CD4-positive, alpha-beta T cell treated with Interleukin-4 for 1 hour (primary cell): ENCODE measurements around the gene C1orf226.
"Not testable (repeated sequence)": the region's sequence is repeated elsewhere in the genome, so short reads cannot be mapped to it uniquely, and the experiment has no call there.

Experiments used
- DNase-seq, 2 donors: peaks; one replicate each; pipeline ENCODE4 v3.0.0-alpha.2; 2020 to 2022

The C1orf226 gene

GRCh38 chr1:162416909-162417308 lies 35.4 kb downstream of the C1orf226 start:
- no peak for DNase-seq

DNA sequence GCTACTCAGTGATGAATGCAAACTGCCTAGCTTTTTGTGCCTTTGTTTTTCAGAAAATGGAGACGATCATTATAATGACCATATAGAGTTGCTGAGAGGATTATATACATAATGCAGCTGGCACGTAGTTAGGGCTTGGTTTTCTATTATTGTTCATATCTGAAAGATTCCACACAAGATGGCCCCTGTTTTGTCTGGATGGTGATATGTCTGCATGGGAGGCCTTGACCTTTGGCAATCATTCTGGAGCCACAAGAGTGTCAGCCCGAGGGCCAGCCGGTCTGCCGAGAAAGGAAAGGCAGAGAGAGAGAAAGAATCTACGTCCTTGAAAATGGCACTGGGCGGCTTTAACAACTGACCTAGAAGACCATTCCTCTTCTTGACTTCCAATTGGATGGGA lies 36.1 kb downstream of the C1orf226 start:
- DNase-seq, result no peak

DNA sequence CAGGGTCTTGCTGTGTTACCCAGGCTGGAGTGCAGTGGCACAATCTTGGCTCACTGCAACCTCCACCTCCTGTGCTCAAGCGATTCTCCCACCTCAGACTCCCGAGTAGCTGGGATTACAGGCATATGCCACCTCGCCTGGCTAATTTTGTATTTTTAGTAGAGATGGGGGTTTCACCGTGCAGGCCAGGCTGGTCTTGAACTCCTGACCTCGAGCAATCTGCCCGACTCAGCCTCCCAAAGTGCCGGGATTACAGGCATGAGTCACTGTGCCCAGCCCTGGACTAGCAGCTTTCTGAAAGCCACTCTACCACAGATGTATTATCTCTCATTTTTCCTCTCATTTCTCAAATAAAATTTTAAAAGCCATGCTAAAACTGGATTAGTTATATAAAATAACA lies 37.1 kb downstream of the C1orf226 start:
- DNase-seq, result not testable (repeated sequence)

GRCh38 chr1:162419450-162419931 lies 38.0 kb downstream of the C1orf226 start:
- DNase-seq, result not testable (repeated sequence)

DNA sequence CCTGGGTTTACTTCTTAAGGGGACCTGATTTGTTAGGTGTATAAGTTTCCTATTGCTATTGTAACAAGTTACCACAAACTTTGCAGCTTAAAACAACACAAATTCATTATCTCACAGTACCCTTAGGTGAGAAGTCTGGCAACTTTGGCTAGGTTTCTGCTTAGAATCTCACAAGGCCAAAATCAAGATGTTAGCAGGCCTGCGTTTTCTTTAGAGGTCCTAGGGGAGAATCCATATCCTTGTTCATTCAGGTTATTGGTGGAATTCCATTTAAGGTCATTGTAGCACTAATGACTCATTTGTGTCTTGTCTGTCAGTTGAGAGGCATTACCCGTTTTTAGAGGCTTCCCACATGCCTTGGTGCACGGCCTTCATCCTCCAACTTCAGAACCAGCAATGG lies 38.6 kb downstream of the C1orf226 start:
- DNase-seq, result no peak

DNA sequence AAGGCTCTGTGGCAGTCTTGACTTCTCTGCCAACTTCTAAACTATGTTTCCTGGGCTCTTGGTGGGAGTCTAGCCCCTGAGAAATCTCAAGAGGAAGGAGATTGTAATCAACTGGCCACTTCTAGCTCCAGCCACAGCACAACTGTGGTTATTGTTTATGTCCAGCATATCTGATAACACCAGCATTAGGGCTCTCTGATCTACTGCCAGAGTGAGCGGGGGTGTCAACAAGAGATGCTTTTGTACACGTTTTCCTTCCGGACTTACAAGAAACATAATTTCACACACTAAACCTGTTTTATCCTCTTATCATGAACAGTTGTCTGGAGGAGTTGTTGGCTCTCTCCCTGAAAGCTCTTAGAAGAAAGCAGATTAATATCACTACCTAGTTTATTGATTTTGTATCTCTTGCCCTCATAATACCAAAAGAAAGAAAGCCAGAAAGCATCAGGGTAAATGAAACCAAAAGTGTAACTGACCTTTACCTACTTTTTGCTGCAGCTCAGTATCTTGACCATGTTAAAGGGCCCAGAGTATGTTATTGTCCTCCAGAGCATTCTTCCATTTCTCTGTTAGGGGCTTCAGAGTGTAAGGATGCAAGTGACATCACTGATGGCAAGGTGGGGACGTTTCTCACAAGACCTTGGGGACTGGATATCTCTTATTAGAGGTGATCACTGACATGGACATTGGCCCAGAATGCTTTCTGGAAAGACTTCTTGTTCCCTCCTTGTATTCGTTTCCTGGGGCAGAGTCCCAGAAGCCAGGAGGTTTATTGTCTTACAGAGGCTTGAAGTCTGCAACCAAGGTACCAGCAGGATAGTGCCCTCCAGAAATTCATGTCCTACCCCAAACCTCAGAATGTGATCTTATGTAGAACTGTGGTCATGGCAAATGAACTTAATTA lies 40.0 kb downstream of the C1orf226 start:
- no peak for DNase-seq

DNA sequence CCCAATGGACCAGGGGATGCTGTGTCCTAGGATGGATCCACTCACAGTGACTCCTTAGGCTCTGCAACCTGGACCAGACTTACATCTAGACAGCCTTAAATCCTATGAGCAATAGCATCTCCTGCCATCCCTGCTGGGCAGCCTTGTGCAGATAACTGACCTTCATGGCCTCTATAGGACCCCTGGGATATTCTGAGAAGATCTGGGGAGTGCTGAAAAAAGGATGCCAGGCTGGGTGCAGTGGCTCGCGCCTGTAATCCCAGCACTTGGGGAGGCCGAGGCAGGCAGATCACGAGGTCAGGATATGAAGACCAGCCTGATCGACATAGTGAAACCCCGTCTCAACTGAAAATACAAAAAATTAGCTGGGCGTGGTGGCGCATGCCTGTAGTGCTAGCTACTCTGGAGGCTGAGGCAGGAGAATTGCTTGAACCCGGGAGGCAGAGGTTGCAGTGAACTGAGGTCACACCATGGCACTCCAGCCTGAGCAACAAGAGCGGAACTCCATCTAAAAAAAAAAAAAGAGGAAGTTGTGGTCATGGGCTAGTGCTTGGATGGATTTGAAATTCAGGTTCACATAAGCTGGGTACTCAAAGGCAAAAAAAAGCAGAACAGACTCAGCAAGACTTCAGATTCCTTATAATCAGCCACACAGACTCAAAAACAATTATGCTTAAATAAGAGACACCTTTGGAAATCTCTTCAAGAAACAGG lies 41.3 kb downstream of the C1orf226 start:
- peak in 1 of 2 donors; percentile 11 for DNase-seq

- no peak for DNase-seq
Observed at GRCh38 chr1:162430583-162430982, 49.1 kb downstream of the C1orf226 start.

DNA sequence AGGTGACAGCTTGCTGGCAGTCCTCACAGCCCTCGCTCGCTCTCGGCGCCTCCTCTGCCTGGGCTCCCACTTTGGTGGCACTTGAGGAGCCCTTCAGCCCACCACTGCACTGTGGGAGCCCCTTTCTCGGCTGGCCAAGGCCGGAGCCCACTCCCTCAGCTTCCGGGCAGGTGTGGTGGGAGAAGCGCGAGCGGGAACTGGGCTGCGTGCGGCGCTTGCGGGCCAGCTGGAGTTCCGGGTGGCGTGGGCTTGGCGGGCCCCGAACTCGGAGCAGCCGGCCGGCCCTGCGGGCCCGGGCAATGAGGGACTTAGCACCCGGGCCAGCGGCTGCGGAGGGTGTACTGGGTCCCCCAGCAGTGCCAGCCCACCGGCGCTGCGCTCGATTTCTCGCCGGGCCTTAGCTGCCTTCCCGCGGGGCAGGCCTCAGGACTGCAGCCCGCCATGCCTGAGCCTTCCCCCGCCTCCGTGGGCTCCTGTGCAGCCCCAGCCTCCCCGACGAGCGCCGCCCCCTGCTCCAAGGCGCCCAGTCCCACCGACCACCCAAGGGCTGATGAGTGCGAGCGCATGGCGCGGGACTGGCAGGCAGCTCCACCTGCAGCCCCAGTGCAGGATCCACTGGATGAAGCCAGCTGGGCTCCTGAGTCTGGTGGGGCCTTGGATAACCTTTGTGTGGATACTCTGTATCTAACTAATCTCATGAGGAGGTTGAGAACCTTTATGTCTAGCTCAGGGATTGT lies 51.6 kb downstream of the C1orf226 start:
- not testable (repeated sequence) for DNase-seq
